ENCODE data around the gene AQP10. TPM values are rescaled to one million over a fixed set of nuclear protein-coding genes. Genes with fewer than 3 reads are reported as not detected.

AQP10 gene
- total RNA-seq: not detected in 2 replicates

GRCh38 chr1:154320882-154321608, at the start of gene AQP10:
TSS of gene AQP10 (plus strand) at chr1:154321093. CDS start at chr1:154321156, 63 bp downstream.

GRCh38 chr1:154272217-154272998, 48.5 kb upstream of the AQP10 start, which contains the start of gene HAX1:
TSS of gene HAX1 (plus strand) at chr1:154272629. CDS start at chr1:154272724, 95 bp downstream.

GRCh38 chr1:154324669-154325582, 4.0 kb downstream of the AQP10 start, which contains the start of gene ATP8B2:
TSS of gene ATP8B2 (plus strand) at chr1:154325525. CDS start at chr1:154328142, 2,617 bp downstream.

Other genes with a start within 250 kb of the AQP10 start
- under 0.01 and 0.18 TPM in 2 replicates for gene NUP210L, start 166.0 kb upstream of the AQP10 start, total RNA-seq
- 242 and 248 TPM in 2 replicates for gene TPM3, start 129.0 kb upstream of the AQP10 start, total RNA-seq
- gene CFAP141, start 114.8 kb upstream of the AQP10 start, total RNA-seq: not detected in 2 replicates
- gene UBAP2L, start 100.1 kb upstream of the AQP10 start, total RNA-seq: 40.5 and 55.8 TPM in 2 replicates
- gene HAX1, start 48.5 kb upstream of the AQP10 start, total RNA-seq: 137 and 152 TPM in 2 replicates
- gene ATP8B2, start 4.4 kb downstream of the AQP10 start, total RNA-seq: 188 and 301 TPM in 2 replicates
- gene IL6R, start 84.2 kb downstream of the AQP10 start, total RNA-seq: 4.4 and 11.9 TPM in 2 replicates
- not detected in 2 replicates for gene TDRD10, start 181.1 kb downstream of the AQP10 start, total RNA-seq
- under 0.01 and 0.09 TPM in 2 replicates for gene SHE, start 181.3 kb downstream of the AQP10 start, total RNA-seq
- 21.0 and 27.9 TPM in 2 replicates for gene UBE2Q1, start 237.6 kb downstream of the AQP10 start, total RNA-seq
- gene CHRNB2, start 246.7 kb downstream of the AQP10 start, total RNA-seq: under 0.01 TPM in 1 of 2 replicates, not detected in the other